Fibroblast of mammary gland (primary cell): ENCODE data around the gene PER1.

Source experiments
- DNase-seq: peaks from one replicate; pipeline ENCODE4 v3.0.0-alpha.2; 2010; ENCODE audit warnings: low read depth
- H3K4me3 ChIP-seq: 2 replicates; pipeline ENCODE4 v1.5.1; 2011; ENCODE audit warnings: low read depth, mild to moderate bottlenecking, low read length, moderate library complexity; ENCODE audit not compliant: control insufficient read depth
- TF ChIP-seq, protein P1 (sequence below): conservative IDR thresholded peaks from 2 replicates; pipeline ENCODE4 v1.5.1; 2011; ENCODE audit warnings: low read depth, low read length, inconsistent platforms; ENCODE audit not compliant: control insufficient read depth, insufficient read depth

Gene PER1

DNA sequence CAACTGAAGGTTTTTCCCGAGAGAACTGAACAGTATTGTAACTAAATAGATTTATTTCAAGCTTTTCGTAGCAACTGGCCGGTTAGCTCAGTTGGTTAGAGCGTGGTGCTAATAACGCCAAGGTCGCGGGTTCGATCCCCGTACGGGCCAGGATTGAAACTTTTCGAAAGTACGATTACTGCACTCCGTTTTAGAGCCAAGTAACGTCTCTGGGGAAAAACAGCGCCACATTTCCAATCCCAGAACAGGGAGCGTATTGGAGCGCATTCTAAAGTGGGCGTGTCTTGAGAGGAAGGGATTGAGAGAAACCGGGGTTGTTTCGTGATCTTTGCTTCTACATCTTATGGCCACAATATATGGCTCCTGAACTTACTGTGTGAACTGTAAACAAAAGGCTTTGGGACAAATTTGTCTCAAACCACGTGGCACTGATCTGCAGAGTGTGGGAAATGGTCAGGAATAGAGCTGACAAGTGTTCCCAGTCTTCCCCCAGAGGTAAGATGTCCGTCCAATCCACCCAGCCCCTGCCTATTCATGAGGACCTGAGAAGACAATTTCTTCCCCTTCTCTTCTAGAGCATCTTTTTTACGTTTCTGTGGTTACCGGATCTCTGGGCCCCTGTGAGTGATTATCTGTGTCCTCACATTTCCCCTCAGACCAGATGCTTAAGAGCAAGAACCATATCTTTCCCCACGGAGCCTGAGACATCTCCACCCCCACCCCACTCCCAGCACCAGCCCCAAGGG, 35.5 kb upstream of the PER1 start:
- peak; percentile 100 for DNase-seq
- peak overlapping the region; percentile 71 for H3K4me3 ChIP-seq
- TF ChIP-seq, protein P1, sequence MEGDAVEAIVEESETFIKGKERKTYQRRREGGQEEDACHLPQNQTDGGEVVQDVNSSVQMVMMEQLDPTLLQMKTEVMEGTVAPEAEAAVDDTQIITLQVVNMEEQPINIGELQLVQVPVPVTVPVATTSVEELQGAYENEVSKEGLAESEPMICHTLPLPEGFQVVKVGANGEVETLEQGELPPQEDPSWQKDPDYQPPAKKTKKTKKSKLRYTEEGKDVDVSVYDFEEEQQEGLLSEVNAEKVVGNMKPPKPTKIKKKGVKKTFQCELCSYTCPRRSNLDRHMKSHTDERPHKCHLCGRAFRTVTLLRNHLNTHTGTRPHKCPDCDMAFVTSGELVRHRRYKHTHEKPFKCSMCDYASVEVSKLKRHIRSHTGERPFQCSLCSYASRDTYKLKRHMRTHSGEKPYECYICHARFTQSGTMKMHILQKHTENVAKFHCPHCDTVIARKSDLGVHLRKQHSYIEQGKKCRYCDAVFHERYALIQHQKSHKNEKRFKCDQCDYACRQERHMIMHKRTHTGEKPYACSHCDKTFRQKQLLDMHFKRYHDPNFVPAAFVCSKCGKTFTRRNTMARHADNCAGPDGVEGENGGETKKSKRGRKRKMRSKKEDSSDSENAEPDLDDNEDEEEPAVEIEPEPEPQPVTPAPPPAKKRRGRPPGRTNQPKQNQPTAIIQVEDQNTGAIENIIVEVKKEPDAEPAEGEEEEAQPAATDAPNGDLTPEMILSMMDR = no peak

DNA sequence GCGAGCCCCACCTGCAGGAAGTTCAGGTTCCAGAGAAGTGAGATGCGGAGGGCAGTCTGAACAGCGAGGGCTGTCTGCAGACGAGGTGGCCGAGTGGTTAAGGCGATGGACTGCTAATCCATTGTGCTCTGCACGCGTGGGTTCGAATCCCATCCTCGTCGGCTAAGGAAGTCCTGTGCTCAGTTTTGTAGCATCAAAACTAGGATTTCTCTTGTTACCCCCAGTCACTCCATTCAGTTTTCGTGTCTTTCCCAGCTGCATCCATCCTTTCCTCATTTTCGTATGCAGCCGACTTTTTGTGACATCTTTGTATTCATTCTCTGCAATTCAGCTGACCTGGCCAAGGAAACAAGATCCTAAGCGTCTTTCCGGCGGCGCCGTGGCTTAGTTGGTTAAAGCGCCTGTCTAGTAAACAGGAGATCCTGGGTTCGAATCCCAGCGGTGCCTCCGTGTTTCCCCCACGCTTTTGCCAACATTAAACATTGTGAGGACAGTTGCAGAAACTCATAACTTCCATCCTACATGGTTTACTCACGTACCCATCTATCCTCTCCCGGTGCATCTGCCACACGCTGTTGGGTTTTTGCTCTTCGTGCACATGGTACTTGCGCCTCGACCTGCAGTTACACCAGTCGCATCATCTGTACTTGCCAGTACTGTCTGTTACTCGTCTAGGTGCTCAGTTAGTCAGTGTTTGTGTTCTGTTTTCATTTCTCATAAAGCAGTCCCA, 34.7 kb upstream of the PER1 start:
- H3K4me3 ChIP-seq = peak overlapping the region; percentile 79
- DNase-seq = peak; percentile 95
- TF ChIP-seq, protein P1 = peak; percentile 38

DNA sequence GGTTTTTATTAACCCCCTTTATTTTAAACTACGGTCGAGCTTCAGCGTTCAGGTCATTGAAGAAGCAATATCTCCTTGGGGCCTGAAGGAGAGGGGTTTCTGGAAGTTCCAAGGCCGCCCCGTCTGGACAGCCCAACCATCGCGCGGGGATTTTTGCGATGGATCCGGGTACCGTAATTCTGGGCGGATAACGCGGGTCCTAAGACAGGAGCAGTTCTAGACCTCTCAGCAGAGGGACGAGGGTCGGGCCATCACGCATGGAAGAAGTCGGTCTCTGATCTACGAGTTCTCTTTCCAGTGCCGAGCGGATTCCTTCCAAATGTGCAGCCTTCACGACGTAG, 34.2 kb upstream of the PER1 start:
- TF ChIP-seq, protein P1 = no peak
- DNase-seq = no peak
- peak overlapping the region; percentile 79 for H3K4me3 ChIP-seq

DNA sequence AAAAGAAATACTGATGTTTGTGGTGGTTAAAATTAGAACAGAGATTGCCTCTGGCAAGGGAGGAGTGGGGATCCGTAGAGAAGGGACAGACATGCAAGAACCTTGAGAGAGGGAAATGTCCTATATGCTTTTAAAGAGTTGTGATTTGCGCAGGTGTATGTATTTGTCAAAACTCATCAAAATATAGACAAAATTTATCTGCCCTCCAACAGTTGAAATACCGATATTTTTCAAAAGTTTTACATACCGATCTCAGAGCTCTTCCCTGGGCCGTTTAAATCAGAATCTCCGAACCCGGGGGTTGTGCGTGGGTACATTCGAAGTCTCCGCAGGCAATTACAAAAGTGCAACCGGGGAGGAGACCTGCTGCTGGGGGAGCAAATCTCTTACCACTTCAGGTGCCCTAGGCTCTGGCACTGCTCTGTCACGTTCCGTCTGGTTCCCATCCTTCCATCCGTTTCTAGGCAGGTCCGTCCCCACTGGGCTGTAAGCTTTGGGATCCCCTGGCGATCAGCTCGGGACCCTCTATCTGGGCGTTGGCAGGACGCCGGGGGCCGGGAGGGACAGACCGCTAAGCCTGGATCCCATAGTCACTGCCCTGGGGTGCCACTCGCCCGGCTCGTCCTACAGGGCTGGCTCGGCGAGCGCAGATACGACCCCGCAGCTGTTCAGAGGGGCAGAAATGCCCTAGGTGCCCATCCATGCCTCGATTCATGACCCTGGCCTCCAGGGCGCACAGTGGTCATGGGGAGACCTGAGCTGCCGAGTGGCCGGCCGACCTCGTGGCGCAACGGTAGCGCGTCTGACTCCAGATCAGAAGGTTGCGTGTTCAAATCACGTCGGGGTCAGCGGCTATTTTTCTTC, 33.6 kb upstream of the PER1 start:
- TF ChIP-seq, protein P1 = no peak
- H3K4me3 ChIP-seq = peak overlapping the region; percentile 79

DNA sequence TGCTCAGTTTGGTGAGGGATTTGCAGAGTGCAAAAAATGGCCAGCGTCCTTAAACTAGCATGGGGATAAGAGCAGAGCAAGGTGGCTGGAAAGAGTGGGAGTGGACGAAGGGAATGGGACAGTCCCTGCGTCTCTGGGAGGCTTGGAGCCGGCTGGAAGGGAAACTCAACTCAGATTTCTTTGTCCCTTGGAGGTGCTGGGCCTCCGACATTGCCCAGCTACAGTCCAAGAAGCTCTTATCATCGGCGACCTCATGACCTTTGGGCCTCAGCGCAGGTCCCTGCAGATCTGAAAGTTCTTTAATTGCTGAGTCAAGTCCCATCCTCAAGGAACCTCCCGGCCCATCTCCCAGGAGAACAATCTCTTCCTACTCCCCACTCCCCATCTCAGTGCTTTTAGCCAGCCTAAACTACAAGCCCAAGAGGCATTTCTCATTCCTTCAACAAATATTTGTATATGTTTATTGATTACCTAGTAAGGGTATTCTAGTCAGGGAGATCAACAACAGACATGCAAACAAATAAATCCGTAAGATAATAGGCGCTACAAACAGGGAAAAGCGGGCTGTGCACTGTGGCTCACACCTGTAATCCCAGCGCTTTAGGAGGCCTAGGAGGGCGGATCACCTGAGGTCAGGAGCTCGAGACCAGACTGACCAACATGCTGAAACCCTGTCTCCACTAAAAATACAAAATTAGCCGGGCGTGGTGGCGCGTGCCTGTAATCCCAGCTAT, 25.0 kb upstream of the PER1 start:
- TF ChIP-seq, protein P1 = no peak
- peak overlapping the region; percentile 77 for H3K4me3 ChIP-seq
- DNase-seq = no peak

More for the DNA sequence above, 33.6 kb upstream of the PER1 start:
- peak; percentile 65 for DNase-seq

DNA sequence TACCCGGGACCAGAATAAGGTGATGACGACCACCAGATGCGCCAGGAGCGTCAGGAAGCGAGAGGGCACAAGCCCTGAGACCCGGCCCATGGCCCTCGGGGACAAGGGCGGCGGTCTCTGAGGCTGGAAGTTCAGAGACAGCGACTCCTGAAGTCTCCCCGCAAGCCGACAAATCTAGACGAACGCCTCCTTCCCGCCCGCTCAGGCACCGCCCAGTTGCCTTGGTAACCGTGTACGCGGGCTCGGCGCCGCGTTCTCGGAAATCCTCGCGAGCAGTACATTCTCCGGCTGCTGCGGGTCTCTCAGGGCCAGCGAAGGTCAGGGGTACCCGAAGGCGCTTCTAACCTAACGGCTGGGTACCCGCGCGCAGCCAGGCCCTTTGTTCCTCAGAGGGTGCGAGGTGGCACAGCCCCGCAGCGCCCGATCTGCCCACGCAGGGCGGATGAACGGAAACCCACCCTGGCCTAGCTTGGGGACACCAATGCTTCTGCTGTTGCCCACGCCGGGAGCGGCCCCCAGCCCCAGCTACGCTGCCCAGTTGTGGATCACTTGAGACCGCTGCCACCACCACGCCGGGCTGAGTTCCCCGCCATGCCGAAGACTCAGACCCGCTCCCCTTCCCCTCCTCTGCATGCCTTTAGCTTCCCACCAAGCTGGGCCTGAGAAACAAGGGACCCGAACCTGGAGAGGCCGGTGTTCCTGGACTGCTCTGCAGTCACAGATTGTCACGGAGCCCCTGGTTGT, 24.2 kb upstream of the PER1 start, which contains the start of gene TMEM107:
Gene TMEM107 (minus strand): TSS at position 184 of the 744 bp plus-strand sequence. CDS start 94 bp downstream, at position 90.
- DNase-seq = peak; percentile 77
- TF ChIP-seq, protein P1 = no peak

More for the DNA sequence above, 24.2 kb upstream of the PER1 start, which contains the start of gene TMEM107:
- peak within 1 kb of the TSS; percentile 77 for H3K4me3 ChIP-seq
